ENCODE measurements around the gene RET. TPM values are rescaled to one million over a fixed set of nuclear protein-coding genes. Genes with fewer than 3 reads are reported as not detected.

The RET gene
- total and polyA plus RNA-seq, 5 donors, result 0.23 to 0.59 (median 0.40) TPM

- intact Hi-C loops (cut with DNase I), result no loop called here
- ATAC-seq (no peak), DNase-seq (peak in 1 of 3 donors; percentile 48)
- H3K4me1 ChIP-seq (ENCODE audit: control insufficient read depth, insufficient read depth, low read length), result no peaks in the 10 kb centered on the region
- 82% methylated on average over 14 of the region's 14 CpGs for WGBS
- H3K4me3 ChIP-seq (ENCODE audit: low read length), result no peak overlapping the region
- no peaks in the 10 kb centered on the region for H3K9me3 ChIP-seq (ENCODE audit: control insufficient read depth, low read length)
- H3K27me3 ChIP-seq (ENCODE audit: control insufficient read depth, insufficient read depth), result no peaks in the 10 kb centered on the region
- no peak overlapping the region for H3K27ac ChIP-seq (ENCODE audit: low read length)
Measured at GRCh38 chr10:43044961-43045621, 31.8 kb upstream of the RET start.

DNA sequence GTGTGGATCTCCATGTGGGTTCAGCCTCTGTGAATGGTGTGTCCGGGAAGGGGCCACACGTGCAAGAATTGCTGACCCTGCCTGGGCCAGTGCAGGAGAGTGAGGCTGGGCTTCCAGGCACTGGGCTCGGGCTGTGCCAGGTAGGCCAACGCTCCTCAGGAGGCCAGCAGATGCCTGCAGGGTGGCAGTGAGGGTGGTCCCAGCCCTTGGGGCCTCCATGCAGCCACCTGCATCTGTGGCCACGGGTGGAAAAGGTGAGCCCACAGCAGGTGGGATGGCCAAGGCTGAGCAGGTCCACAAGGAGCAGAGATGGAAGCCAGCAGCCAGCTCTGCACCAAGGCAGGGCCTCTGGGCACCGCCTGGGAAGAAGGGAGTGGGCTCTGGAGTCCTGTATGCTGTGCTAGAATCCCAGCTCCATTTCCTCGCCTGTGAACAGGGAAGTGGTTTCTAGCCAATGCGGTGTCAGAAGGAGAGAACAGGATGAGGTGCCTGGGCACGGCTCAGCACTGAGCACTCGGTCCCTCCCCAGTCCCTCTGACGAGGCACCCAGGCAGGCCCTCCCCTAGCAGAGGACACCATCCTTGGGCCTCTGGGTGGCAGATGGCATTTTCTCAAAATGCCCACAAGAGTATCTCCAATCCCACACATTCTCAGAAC lies 31.1 kb upstream of the RET start:
- Histone ChIP-seq H3K9me3 (ENCODE audit: control insufficient read depth, low read length) (no peaks in the 10 kb centered on the region), H3K27ac (ENCODE audit: low read length) (no peak overlapping the region), H3K27me3 (ENCODE audit: control insufficient read depth, insufficient read depth) (no peaks in the 10 kb centered on the region), H3K4me3 (ENCODE audit: low read length) (no peak overlapping the region), H3K4me1 (ENCODE audit: control insufficient read depth, insufficient read depth, low read length) (no peaks in the 10 kb centered on the region)
- intact Hi-C loops (cut with DNase I), result no loop called here
- DNase-seq, result peak in 1 of 3 donors; percentile 24
- ATAC-seq, result no peak
- 81% methylated on average over 11 of the region's 11 CpGs for WGBS

DNA sequence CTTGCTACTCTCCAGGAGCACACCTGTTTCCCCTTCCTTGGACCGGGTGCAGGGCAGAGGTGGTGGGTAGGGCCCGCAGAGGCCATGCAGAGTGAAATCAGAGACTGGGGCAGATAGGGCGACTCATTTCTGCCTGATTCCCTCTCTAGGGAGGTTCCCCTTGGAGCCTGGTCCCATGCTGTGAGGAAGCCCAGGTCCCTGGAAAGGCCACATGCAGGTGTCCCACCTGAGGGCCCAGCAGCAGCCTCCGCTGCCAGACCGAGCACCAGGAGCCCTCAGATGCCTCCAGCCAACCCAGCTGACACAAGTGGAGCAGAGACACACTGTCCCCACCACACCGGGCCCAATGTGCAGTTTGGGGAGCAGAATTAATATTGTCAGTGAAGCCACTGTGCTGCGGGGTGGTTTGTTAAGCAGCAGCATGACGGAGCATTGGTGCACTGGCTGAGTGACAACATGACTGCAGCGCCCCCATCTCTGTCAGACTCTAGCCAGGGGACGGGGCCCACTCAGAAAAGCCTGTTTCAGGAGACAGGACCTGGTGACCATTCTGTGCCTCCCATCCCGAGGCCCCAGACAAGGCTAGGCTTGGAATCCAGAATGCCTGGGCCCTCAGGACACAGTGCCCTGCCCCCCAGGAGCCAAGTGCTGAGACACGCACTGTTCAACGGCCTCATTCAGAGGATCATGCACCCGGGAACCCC lies 30.4 kb upstream of the RET start:
- H3K4me1 ChIP-seq (ENCODE audit: control insufficient read depth, insufficient read depth, low read length), result no peaks in the 10 kb centered on the region
- DNase-seq (peak in 2 of 3 donors; percentile 18 to 23), ATAC-seq (no peak)
- H3K4me3 ChIP-seq (ENCODE audit: low read length), result no peak overlapping the region
- H3K27ac ChIP-seq (ENCODE audit: low read length), result no peak overlapping the region
- no peaks in the 10 kb centered on the region for H3K27me3 ChIP-seq (ENCODE audit: control insufficient read depth, insufficient read depth)
- H3K9me3 ChIP-seq (ENCODE audit: control insufficient read depth, low read length), result no peaks in the 10 kb centered on the region
- whole genome bisulfite sequencing, result 79% methylated on average over 14 of the region's 14 CpGs
- intact Hi-C loops (cut with DNase I), result no loop called here

- DNase-seq (peak in 2 of 3 donors; percentile 12 to 20), ATAC-seq (no peak)
- H3K9me3 ChIP-seq (ENCODE audit: control insufficient read depth, low read length), result no peaks in the 10 kb centered on the region
- H3K27ac ChIP-seq (ENCODE audit: low read length), result no peak overlapping the region
- no peaks in the 10 kb centered on the region for H3K27me3 ChIP-seq (ENCODE audit: control insufficient read depth, insufficient read depth)
- WGBS, result 83% methylated on average over 8 of the region's 8 CpGs
- H3K4me3 ChIP-seq (ENCODE audit: low read length), result no peak overlapping the region
- intact Hi-C loops (cut with DNase I), result no loop called here
- no peaks in the 10 kb centered on the region for H3K4me1 ChIP-seq (ENCODE audit: control insufficient read depth, insufficient read depth, low read length)
Measured at GRCh38 chr10:43047288-43047970, 29.4 kb upstream of the RET start.

GRCh38 chr10:43048301-43049051 lies 28.4 kb upstream of the RET start:
- DNase-seq (peak in 1 of 3 donors; percentile 18), ATAC-seq (no peak)
- 77% methylated on average over 5 of the region's 5 CpGs for WGBS

DNA sequence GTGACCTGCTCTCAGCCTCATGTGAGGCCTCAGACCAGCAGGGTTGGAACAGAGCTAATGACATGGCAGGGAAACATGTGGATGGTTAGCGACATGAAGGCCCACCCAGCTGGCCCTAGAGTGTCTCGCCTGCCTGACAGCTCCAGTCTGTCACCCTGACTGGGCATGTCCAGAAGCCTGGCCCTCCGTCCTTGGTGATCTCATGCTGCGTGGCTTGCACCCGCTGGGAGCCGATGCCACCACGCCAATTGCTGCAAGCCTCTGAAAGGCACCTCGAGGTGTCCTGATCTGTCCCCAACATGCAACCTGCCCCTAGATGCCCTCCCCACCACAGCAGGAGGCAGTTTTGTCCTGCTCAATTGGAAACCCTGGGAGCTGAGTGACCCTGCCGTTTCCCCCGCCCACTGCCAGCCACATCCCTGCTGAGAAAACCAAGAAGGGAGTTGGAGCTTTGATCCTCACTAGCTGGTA lies 27.8 kb upstream of the RET start:
- H3K4me3 ChIP-seq (ENCODE audit: low read length), result no peak overlapping the region
- H3K27me3 ChIP-seq (ENCODE audit: control insufficient read depth, insufficient read depth), result no peaks in the 10 kb centered on the region
- intact Hi-C loops (cut with DNase I), result no loop called here
- no peaks in the 10 kb centered on the region for H3K9me3 ChIP-seq (ENCODE audit: control insufficient read depth, low read length)
- ATAC-seq (no peak), DNase-seq (no peak)
- H3K4me1 ChIP-seq (ENCODE audit: control insufficient read depth, insufficient read depth, low read length), result no peaks in the 10 kb centered on the region
- WGBS, result 76% methylated on average over 10 of the region's 10 CpGs
- no peak overlapping the region for H3K27ac ChIP-seq (ENCODE audit: low read length)

More at GRCh38 chr10:43048301-43049051, 28.4 kb upstream of the RET start:
- H3K27ac ChIP-seq (ENCODE audit: low read length), result no peak overlapping the region
- H3K4me1 ChIP-seq (ENCODE audit: control insufficient read depth, insufficient read depth, low read length), result no peaks in the 10 kb centered on the region
- no peaks in the 10 kb centered on the region for H3K9me3 ChIP-seq (ENCODE audit: control insufficient read depth, low read length)
- intact Hi-C loops (cut with DNase I), result no loop called here
- no peaks in the 10 kb centered on the region for H3K27me3 ChIP-seq (ENCODE audit: control insufficient read depth, insufficient read depth)
- H3K4me3 ChIP-seq (ENCODE audit: low read length), result no peak overlapping the region

- Histone ChIP-seq H3K27ac (ENCODE audit: low read length) (no peak overlapping the region), H3K4me3 (ENCODE audit: low read length) (no peak overlapping the region), H3K4me1 (ENCODE audit: control insufficient read depth, insufficient read depth, low read length) (no peaks in the 10 kb centered on the region), H3K9me3 (ENCODE audit: control insufficient read depth, low read length) (no peaks in the 10 kb centered on the region), H3K27me3 (ENCODE audit: control insufficient read depth, insufficient read depth) (no peaks in the 10 kb centered on the region)
- ATAC-seq, result no peak
- no peak for DNase-seq
- intact Hi-C loops (cut with DNase I), result no loop called here
Measured at GRCh38 chr10:43050011-43050410, 26.9 kb upstream of the RET start.

- H3K27ac ChIP-seq (ENCODE audit: low read length), result no peak overlapping the region
- WGBS, result 67% methylated on average over 8 of the region's 8 CpGs
- DNase-seq, result no peak
- intact Hi-C loops (cut with DNase I), result no loop called here
- no peaks in the 10 kb centered on the region for H3K4me1 ChIP-seq (ENCODE audit: control insufficient read depth, insufficient read depth, low read length)
- H3K27me3 ChIP-seq (ENCODE audit: control insufficient read depth, insufficient read depth), result no peaks in the 10 kb centered on the region
- no peak overlapping the region for H3K4me3 ChIP-seq (ENCODE audit: low read length)
- no peak for ATAC-seq
- H3K9me3 ChIP-seq (ENCODE audit: control insufficient read depth, low read length), result no peaks in the 10 kb centered on the region
Measured at GRCh38 chr10:43053825-43054224, 23.0 kb upstream of the RET start.

- ATAC-seq (no peak), DNase-seq (no peak)
- H3K4me3 ChIP-seq (ENCODE audit: low read length), result no peak overlapping the region
- WGBS, result 80% methylated on average over 3 of the region's 3 CpGs
- no peaks in the 10 kb centered on the region for H3K27me3 ChIP-seq (ENCODE audit: control insufficient read depth, insufficient read depth)
- intact Hi-C loops (cut with DNase I), result no loop called here
- no peaks in the 10 kb centered on the region for H3K4me1 ChIP-seq (ENCODE audit: control insufficient read depth, insufficient read depth, low read length)
- no peak overlapping the region for H3K27ac ChIP-seq (ENCODE audit: low read length)
- H3K9me3 ChIP-seq (ENCODE audit: control insufficient read depth, low read length), result no peaks in the 10 kb centered on the region
Measured at GRCh38 chr10:43054593-43054992, 22.3 kb upstream of the RET start.

DNA sequence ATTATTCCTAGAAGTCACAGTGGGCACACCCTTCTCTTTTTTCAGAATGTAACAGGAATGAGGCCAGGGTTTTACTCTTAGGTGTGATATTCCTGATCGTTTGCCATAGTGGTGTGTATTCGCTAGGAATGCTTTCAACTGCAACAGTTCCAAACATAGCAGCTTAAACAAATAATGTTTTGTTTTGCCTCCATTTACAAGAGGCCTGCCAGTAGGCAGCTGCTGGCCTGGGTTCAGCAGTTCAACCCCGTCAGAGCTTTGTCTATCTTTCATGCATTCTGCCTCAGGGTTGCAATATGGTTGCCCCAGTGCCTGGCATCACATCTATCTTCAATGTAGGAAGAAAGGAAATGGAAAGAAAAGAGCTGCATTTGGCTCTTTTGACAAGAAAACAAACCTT lies 21.7 kb upstream of the RET start:
- Histone ChIP-seq H3K4me1 (ENCODE audit: control insufficient read depth, insufficient read depth, low read length) (no peaks in the 10 kb centered on the region), H3K9me3 (ENCODE audit: control insufficient read depth, low read length) (no peaks in the 10 kb centered on the region), H3K27me3 (ENCODE audit: control insufficient read depth, insufficient read depth) (no peaks in the 10 kb centered on the region), H3K4me3 (ENCODE audit: low read length) (no peak overlapping the region), H3K27ac (ENCODE audit: low read length) (no peak overlapping the region)
- intact Hi-C loops (cut with DNase I), result no loop called here
- no peak for DNase-seq
- no peak for ATAC-seq
- WGBS, result 64% methylated on average over 3 of the region's 3 CpGs
